Measurements from ENCODE around the gene RFX2. TPM values are rescaled to one million over a fixed set of nuclear protein-coding genes. Genes with fewer than 3 reads are reported as not detected.

The RFX2 gene
- total and polyA plus RNA-seq, 2 donors, result 12.8 to 13.4 TPM

- H3K4me3 ChIP-seq (ENCODE audit: low read depth, low read length), result no peak overlapping the region
- WGBS, result 46% methylated on average over 10 of the region's 10 CpGs
- no peak for DNase-seq (ENCODE audit: extremely low spot score)
- no peaks in the 10 kb centered on the region for H3K4me1 ChIP-seq (ENCODE audit: insufficient read depth)
- peaks cover 4% of the 10 kb centered on the region for H3K36me3 ChIP-seq (ENCODE audit: insufficient read depth)
- peak overlapping the region; percentile 35 for H3K27ac ChIP-seq (ENCODE audit: low read depth)
Measured at GRCh38 chr19:5943623-5944022, 166.7 kb downstream of the RFX2 start.

Other genes starting within 250 kb of the RFX2 start
- gene FUT5, start 240.0 kb downstream of the RFX2 start, total RNA-seq, result not detected
- not detected for gene FUT5, start 240.0 kb downstream of the RFX2 start, polyA plus RNA-seq
- gene NDUFA11, start 206.7 kb downstream of the RFX2 start, total RNA-seq, result 114 TPM
- 520 TPM for gene NDUFA11, start 206.7 kb downstream of the RFX2 start, polyA plus RNA-seq
- gene VMAC, start 205.6 kb downstream of the RFX2 start, total RNA-seq, result 10.7 TPM
- gene VMAC, start 205.6 kb downstream of the RFX2 start, polyA plus RNA-seq, result 6.5 TPM
- 26.5 TPM for gene CAPS, start 196.2 kb downstream of the RFX2 start, total RNA-seq
- gene CAPS, start 196.2 kb downstream of the RFX2 start, polyA plus RNA-seq, result 41.9 TPM
- 44.2 TPM for gene RANBP3, start 132.4 kb downstream of the RFX2 start, total RNA-seq
- 106 TPM for gene RANBP3, start 132.4 kb downstream of the RFX2 start, polyA plus RNA-seq
- not detected for gene ACSBG2, start 25.2 kb upstream of the RFX2 start, total RNA-seq
- gene ACSBG2, start 25.2 kb upstream of the RFX2 start, polyA plus RNA-seq, result not detected
- gene MLLT1, start 169.5 kb upstream of the RFX2 start, total RNA-seq, result 7.5 TPM
- gene MLLT1, start 169.5 kb upstream of the RFX2 start, polyA plus RNA-seq, result 46.6 TPM
- gene ACER1, start 223.1 kb upstream of the RFX2 start, total RNA-seq, result not detected
- gene ACER1, start 223.1 kb upstream of the RFX2 start, polyA plus RNA-seq, result 0.11 TPM